ENCODE measurements around the gene BICDL1.

DNA sequence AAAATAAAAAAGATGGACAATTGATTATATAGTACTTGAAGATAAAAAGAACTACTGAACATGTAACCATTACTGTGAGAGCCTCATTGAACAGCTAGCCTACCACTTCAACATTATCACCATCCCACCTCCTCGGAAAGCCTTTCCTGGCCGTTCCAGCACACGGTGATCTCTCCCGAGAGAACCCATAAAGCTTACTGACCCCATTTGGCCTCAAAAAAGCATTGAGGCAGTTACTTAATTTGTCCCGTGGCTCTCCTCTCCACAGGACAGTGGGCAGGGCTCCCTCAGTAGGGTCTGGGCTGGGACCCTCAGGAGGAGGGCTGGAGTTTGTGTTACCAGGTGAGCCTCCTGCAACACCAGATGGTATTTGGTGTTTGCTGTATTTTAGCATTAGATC lies 71.7 kb downstream of the BICDL1 start:
- TF ChIP-seq, protein P1, sequence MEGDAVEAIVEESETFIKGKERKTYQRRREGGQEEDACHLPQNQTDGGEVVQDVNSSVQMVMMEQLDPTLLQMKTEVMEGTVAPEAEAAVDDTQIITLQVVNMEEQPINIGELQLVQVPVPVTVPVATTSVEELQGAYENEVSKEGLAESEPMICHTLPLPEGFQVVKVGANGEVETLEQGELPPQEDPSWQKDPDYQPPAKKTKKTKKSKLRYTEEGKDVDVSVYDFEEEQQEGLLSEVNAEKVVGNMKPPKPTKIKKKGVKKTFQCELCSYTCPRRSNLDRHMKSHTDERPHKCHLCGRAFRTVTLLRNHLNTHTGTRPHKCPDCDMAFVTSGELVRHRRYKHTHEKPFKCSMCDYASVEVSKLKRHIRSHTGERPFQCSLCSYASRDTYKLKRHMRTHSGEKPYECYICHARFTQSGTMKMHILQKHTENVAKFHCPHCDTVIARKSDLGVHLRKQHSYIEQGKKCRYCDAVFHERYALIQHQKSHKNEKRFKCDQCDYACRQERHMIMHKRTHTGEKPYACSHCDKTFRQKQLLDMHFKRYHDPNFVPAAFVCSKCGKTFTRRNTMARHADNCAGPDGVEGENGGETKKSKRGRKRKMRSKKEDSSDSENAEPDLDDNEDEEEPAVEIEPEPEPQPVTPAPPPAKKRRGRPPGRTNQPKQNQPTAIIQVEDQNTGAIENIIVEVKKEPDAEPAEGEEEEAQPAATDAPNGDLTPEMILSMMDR (conservative IDR thresholded peaks at IDR 0.05), result no peak
- TF ChIP-seq EZH2 (IDR thresholded peaks at IDR 0.05; ENCODE audit: low read depth), result no peak

Measured in PC-9 (cell line).